OCI-M2 (cell line): Measurements from ENCODE around the gene PEX5.
"Not testable (repeated sequence)": the region's sequence is repeated elsewhere in the genome, so short reads cannot be mapped to it uniquely, and the experiment has no call there.

Source experiments
- DNase-seq: peaks from one replicate; lab custom pipeline; 2025; ENCODE audit not compliant: unreplicated experiment; lab: John Stamatoyannopoulos, UW

PEX5 gene

GRCh38 chr12:7158781-7159609 is 30.5 kb upstream of the PEX5 start:
- DNase-seq = no peak

DNA sequence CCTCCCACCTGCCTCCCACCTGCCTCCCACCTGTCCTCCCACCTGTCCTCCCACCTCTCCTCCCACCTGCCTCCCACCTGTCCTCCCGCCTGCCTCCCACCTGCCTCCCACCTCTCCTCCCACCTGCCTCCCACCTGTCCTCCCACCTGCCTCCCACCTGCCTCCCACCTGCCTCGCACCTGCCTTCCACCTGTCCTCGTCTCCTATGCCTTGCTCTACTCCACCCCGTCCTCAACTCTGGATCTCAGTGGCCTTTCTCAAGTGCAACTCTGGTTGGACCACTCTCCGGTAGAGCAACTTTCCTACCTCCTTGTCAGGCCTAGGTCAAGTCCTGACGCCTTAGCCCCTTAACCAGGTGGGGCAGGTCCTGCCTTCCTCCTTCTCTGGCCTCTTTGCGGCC is 29.3 kb upstream of the PEX5 start:
- DNase-seq = no peak

GRCh38 chr12:7161327-7161726 is 28.2 kb upstream of the PEX5 start:
- DNase-seq = no peak

GRCh38 chr12:7161811-7162210 is 27.7 kb upstream of the PEX5 start:
- no peak for DNase-seq

DNA sequence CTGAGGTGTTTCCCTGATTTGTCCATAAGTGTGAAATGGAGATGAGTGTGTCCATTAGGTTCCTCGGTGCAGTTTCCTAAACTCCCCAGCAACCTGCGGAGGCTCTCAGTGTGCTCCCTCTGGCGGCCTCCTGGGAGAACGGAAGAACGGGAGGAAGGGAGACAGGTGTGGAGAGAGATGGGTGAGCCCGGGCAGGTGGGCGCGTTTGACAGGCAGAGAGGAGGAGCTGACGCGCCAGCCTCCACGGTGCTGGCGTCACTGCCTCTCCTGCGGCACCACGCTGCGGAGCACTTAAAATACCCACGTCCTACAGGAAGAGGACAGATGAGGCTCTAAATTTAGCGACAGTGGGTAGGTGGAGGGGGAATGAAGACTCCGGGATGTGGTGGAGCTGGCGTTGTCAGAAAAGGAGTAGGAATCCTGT is 26.8 kb upstream of the PEX5 start:
- DNase-seq = no peak

DNA sequence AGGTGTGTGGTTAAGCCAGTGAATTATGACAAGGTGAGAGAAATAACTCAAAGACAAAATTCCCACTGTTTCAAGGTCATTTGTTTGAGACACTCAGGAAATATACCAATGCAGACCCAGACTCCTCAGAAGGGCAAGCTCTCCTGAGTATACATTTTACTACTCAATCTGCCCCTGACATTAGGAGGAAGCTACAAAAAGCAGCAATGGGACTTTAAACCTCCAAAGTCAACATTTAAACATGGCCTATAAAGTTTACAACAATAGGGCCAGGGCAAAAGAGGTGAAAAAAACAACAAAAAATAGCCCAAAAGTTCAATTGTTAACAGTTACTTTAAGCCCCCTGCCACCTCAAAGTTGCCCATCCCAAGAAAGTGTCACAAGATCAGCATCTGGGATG is 19.5 kb upstream of the PEX5 start:
- no peak for DNase-seq

- no peak for DNase-seq
Observed at GRCh38 chr12:7171854-7172253, 17.6 kb upstream of the PEX5 start.

GRCh38 chr12:7175493-7175892 is 14.0 kb upstream of the PEX5 start:
- DNase-seq = no peak

DNA sequence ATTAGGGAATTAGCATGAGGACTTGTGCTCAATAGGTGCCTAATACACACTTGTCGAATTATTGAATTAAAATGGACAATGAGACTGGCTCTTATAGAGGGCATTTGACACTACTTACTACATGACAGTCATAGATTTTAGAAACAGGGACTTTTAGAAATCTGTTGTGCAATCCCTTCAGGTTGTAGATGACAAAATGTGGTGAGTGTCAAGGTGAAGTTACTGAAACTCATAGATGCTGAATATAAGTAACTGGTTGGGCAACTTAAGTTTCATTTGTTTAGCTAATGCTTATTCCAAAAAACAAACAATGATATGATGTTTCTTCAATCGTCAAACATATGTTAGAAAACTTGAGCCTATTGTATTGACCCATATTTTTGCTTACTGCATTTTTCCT is 12.9 kb upstream of the PEX5 start:
- no peak for DNase-seq

GRCh38 chr12:7178481-7178880 is 11.0 kb upstream of the PEX5 start:
- DNase-seq = no peak

GRCh38 chr12:7180685-7181084 is 8.8 kb upstream of the PEX5 start:
- no peak for DNase-seq

DNA sequence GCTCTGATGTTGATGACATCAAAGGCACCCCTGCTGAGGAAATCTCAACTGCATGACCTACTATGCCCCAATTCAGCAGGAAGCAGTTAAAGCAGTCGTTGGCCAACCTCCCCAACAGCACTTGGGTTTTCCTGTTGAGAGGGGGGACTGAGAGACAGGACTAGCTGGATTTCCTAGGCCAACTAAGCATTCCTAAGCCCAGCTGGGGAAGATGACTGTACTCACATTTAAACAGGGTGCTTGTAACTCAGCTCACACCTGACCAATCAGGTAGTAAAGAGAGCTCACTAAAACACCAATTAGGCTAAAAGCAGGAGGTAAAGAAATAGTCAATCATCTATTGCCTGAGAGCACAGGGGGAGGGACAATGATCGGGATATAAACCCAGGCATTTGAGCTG is 3.4 kb upstream of the PEX5 start:
- DNase-seq = not testable (repeated sequence)

GRCh38 chr12:7188562-7189397 is 706 bp upstream of the PEX5 start:
- no peak for DNase-seq

DNA sequence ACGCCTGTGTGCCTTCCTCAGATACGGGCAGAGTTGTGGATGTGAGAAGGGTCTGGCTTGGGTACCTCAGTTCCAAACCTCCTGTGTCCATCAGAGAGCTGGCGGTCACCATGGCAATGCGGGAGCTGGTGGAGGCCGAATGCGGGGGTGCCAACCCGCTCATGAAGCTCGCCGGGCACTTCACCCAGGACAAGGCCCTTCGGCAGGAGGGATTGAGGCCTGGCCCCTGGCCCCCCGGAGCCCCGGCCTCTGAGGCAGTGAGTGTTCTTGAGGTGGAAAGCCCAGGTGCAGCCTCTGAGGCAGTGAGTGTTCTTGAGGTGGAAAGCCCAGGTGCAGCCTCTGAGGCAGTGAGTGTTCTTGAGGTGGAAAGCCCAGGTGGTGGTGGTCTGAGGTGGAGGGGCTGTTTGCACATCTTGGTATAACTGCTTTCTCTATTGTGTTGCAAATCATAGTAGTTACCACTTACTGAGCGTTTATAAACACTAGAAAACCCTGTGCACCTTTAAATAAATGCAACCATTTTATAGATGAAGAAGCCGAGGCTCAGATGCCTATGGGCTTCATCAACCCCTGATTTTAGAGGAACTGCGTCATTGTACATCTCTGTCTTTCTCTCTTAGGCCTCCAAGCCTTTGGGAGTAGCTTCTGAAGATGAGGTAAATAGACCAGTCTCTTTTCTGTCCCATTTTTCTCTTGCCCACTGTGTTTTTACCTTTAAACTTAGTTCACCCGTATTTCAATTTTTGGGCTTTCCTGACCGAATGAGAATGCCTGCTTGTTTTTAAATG is 976 bp downstream of the PEX5 start:
- no peak for DNase-seq

GRCh38 chr12:7193674-7194073 is 4.2 kb downstream of the PEX5 start:
- no peak for DNase-seq

DNA sequence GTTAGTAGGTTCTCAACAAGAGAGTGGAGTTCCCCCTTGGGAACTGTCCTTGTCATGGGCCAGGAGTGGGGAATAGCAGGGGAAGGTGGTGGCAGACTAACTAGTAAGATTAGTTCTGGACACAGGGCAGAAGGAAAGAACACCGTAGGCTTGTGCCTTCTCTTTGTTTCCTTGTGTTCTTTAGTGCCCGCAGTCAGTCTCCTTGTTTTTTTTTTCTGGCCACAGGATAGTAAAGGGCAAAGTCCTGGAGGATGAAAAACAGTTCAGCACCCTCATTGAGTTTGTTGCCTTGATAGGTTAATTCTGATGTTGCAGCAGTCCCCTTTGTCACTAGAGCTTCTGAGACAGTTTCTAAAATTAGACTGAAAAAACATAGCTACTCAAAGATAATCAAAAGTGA is 8.4 kb downstream of the PEX5 start:
- DNase-seq = no peak

- DNase-seq = no peak
Observed at GRCh38 chr12:7203109-7203508, 13.6 kb downstream of the PEX5 start.

GRCh38 chr12:7205091-7205490 is 15.6 kb downstream of the PEX5 start:
- no peak for DNase-seq

DNA sequence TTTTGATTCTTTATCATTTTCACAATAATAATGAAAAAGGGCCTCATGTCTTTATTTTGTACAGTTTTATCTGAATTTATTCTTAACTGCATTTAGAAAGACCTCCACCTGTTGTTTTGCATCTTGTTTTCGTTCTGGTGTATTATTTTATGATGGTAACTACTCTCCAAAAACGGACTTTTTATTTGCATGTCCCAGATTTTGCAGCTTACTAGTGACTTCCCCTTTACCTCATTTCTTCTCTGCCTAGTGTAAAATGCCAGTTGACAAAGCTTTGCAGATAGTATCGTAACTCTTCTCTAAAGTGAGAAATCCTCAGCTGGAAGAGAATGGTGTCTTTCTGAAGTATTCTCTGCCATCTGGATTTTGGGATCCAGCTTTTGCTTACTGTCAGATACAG is 17.2 kb downstream of the PEX5 start:
- no peak for DNase-seq

DNA sequence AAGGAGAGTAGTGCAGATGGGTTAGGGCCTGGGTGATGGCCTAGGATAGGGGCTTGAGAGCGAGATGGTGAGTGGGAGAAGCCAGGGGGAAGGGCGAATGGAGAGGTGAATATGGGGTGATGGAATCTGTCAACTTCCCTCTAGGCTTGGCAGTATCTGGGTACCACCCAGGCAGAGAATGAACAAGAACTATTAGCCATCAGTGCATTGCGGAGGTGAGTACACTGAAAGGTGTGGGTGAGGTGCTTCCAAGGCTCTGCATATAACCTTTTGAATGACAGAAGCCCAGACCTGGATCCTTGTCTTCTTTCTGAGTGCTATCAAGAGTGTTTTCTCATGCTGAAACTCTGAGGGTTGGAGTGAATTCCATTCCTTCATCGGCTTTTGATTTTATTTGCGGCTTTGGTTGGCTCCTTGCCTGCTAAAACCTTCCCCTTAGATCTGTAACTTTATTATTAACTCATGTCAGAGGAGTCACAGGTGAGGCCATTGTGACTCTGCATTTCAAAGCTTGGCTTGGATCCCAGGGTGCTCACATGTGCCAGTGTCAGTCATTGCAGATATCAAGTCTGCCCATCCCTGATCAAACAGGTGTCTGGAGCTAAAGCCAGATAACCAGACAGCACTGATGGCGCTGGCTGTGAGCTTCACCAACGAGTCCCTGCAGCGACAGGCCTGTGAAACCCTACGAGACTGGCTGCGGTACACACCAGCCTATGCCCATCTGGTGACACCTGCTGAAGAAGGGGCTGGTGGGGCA is 18.6 kb downstream of the PEX5 start:
- DNase-seq = no peak

DNA sequence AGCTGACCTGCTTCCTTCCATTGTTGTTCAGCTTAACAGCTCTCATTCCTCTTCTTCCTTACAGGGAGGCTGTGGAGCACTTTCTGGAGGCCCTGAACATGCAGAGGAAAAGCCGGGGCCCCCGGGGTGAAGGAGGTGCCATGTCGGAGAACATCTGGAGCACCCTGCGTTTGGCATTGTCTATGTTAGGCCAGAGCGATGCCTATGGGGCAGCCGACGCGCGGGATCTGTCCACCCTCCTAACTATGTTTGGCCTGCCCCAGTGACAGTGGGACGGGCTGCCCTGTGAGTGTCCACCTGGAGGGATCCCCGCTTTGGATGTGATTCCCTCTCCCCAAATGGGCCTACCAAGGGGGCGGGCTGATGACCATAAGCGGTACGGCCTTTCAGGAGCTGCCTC is 20.5 kb downstream of the PEX5 start:
- DNase-seq = no peak
